Stimulated activated CD4-positive, alpha-beta T cell treated with anti-CD3 and anti-CD28 coated beads, Interleukin-4, amount 100 ng/mL, for 1 hour (primary cell): ENCODE results near the gene TANGO2.

ENCODE experiments used
- DNase-seq: peaks from one replicate; pipeline ENCODE4 v3.0.0-alpha.2; 2020

Gene TANGO2

DNA sequence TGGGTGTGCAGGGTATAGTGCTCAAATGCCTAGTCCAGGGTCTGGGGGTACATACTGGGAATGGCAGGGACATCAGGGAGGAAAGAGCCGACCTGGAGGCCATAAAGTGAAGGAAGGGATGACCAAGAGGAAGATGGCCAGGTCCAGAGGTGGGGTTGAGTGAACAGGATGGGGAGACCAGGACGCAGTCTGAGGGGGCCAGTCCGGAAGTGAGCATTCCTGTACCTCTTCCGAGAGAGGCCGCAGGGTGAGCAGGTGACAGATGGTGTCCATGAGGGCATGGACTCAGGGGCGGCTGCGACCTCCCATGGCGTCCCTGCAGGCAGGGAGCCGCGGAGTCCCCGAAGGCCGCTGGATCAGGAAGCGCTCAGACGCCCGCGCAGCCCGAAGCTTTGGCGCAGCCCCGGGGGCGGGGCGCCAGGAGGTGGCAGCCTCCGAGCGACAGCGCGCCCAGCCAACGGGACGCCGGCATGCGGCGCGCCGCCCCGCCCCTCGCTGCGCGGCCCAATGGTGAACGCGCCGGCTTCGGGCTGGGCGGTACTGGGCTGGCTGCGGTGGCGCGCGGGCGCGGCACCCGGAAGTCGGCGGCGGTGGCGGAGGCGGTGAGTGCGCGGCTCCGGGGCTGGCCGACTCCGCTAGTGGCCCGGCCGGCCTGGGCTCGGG lies at the start of gene TANGO2:
Gene TANGO2 (plus strand): TSS at position 578 of the 663 bp plus-strand sequence. CDS start 15,689 bp downstream, outside the sequence.
- peak; percentile 93 for DNase-seq

GRCh38 chr22:19971276-19972124 lies 49.4 kb upstream of the TANGO2 start:
- DNase-seq = no peak

DNA sequence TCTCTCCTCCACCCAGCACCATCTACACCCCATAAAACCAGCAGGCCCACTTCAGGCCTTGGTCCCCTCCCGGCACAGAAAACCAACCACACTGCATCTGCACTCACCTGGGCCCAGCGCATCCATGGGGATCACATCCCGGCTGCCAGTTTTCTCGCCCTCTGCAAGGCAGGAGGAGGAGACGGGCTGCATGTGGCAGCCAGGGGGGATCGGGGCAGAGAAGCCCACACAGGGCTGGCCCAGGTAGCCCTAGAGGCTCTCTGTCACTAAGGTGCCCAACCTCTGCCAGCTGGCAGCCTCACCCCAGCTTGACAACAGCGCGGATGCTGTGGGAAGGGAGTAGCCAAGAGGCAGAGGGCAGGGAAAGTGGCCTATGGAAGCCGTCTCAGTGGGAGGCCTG lies 48.7 kb upstream of the TANGO2 start:
- DNase-seq = no peak

- no peak for DNase-seq
Observed at GRCh38 chr22:19972652-19973550, 48.0 kb upstream of the TANGO2 start.

DNA sequence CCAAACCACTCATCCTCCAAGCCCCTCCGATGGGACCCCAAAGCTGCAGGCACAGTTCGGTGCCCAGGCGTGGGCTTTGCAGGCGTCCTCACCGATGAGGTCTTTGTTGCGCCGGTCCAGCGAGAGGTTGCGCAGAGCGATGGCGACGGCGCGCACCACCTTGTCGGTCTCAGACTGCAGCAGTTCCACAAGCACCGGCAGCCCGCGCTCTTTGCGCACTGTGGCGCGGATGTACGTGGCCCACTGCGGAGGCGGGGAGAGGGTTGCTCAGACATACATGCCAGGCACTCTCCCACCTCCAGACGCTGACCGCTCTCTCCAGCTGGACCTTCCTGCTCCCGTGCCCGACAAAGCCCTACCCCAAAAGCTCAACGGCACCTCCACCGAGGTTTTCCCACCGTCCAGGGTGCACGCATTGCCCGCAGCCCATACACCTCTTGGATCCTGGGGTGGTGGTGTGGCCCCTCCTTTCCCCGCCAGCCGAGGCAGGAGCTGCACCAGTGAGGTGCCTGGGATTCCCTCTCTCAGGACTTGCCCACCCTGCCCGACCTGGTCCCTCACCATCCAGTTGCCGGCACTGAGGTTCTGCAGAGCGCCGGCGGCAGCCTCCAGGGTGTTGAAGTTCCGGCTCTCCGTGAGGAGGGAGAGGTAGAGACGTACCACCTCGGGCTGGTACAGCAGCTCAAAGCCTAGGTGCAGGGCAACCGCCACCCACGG lies 47.2 kb upstream of the TANGO2 start:
- no peak for DNase-seq

GRCh38 chr22:19974268-19974861 lies 46.5 kb upstream of the TANGO2 start:
- no peak for DNase-seq

GRCh38 chr22:19974935-19975706 lies 45.8 kb upstream of the TANGO2 start:
- DNase-seq = no peak

GRCh38 chr22:19975707-19976035 lies 45.2 kb upstream of the TANGO2 start:
- DNase-seq = no peak

- DNase-seq = no peak
Observed at GRCh38 chr22:19976671-19977070, 44.2 kb upstream of the TANGO2 start.

GRCh38 chr22:19977296-19978243 lies 43.3 kb upstream of the TANGO2 start:
- DNase-seq = no peak

- no peak for DNase-seq
Observed at GRCh38 chr22:19978748-19979147, 42.2 kb upstream of the TANGO2 start.

DNA sequence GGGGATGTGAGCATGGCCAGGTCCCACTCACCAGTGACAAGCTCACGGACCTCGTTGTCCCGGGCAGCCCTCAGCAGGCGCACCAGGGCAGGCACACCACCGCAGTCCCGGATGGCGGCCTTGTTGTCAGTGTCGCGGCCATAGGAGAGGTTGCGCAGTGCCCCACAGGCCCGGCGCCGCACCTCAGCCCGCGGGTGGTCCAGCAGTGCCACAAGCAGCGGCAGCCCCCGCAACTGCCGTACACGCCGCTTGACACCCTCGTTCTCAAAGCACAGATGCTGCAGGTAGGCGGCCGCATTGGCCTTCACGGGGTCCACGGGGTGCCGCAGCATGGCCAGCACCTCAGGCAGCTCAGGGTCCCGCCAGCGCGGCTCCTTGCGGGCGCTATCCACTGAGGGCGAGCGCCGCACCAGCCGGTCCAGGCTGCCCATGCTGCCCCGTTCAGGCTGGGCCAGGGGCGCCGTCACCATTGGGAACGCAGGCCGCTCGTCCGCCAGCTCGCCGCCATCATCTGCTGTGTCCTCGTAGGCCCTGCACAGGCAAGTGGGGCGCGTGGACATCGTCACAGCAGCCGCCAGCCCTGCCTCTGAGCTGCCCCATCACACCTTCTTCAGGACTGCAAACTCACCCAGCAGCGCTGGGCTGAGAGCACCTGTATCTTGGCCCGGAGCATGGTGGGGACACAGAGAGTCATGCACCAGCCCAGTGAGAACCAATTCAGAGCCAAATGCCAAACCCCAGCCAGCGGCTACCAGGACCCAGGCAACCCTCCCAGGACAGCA lies 41.0 kb upstream of the TANGO2 start:
- DNase-seq = no peak

DNA sequence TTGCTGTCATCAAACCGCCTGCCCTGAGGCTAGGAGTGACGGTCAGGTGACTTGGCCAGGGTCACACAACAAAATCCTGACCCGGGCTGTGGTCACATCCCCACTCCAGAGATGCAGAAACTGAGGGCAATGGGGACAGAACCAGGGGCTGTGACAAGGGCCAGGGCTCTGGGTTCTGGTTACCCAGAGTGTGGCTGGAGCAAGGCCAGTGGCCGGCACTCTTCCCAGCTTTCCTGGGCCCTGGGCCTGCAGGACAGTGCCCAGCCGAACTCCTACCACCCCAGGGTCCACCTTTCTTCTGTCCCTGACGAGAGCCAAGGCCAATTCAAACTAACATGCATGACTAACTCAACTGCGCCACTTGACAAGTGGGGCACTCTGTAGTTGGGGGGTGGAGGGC lies 40.1 kb upstream of the TANGO2 start:
- DNase-seq = no peak

DNA sequence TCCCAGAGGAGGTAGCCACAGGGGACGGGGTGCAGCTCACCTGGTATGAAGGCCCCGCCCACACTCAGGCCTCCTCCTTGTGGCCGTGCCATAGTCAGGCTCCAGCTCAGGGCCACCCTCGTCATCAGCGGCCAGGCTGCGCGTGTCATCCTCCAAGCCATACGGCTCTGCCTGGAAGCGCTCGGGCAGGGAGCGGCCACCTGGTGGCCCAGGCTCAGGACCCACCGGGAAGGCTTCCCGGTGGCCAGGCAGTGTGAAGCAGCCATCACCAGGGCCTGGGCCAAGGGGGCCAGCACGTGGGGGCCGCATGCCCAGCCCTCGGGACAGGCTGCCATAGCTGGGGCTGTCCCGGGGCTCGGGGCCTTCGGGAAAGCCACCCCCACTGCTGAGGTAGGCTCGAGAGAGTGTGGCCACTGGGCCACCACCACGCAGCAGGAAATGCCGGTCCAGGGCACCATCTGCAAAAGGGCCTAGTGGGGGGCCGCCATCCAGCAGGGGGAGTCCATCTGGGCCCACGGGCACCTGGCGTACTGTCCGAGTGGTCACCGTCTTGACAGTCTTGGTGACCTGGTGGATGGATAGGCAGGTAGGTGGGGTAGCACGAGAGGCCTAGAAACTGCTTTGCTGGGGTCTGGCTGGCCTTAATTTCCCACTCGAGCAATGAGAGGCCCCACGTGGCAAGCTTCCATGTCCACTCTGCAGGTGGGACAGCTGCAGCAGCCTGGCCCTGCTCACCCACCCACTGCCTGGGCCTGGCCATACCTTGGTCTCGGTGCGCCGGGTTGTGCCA lies 39.5 kb upstream of the TANGO2 start:
- DNase-seq = no peak

DNA sequence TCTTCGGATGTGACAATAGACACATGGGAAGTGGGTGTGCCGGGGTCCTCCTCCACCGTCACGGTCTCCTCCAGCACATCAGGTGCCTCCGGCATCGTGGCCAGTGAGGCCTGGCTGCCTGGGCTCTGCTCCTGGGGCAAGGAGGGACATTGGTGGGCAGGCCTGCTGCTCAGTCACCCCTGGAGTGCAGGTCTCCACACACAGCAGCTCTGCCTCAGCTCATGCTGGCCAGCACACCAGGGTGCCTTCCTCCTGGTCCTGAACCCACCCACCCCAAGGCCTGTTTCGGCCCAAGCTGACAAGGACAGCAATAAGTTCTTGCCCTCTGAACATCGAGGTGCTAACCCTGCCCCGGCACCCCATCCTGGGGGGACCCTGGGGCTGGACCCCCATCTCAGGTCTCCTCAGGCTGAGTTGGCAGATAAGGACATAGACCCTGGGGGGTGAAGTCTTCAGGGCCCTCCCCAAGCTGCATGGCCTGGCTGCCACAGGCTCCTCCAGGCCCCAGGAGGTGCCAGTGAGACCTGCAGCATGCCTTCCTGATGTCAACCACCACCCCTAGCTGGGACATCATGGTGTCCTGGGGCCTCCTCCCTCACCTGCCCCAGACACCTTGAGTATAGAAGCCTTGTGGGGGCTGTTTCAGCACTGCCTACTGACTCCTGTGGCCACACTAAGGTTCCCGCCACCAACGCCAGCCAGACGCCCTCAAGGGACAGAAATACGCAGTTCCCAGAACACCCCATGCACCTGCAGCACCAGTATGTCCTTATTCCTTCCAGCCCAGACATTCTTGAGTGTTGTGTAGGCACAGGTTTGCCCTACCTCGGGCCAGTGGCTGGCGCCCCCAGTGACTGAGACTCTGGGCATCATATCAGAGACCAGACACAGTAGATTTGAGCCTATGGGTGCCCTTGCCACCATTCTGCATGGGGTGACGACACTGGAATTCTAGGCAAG lies 38.7 kb upstream of the TANGO2 start:
- no peak for DNase-seq

- no peak for DNase-seq
Observed at GRCh38 chr22:19982991-19983578, 37.8 kb upstream of the TANGO2 start.

DNA sequence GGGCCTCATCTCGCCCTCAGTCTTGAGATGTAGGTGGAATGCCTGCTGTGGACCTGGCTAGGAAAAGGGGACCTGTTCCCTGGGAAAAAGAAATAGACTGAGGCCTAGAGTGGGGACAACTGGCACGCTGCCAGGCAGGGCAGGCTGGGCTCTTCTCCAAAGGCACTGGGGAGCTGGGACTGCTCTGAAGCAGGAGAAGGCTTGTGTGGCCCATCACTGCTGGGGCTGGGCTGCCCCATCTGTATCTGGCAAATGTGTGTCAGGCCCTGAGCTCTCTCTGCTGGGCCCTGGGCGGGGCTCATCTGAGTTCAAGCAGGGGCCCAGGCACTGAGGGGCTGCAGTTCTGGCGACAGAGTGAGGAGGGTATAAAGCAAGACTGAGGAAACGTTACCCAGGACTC lies 37.2 kb upstream of the TANGO2 start:
- no peak for DNase-seq
